H1 (cell line): ENCODE data around the gene POLR2A. TPM values are rescaled to one million over a fixed set of nuclear protein-coding genes. Genes with fewer than 3 reads are reported as not detected.

Experiments used
- CTCF ChIA-PET: fragments of 300-600 bp; sonication (Branson Sonifier 250); formaldehyde crosslinking; loops from one replicate; lab custom pipeline; 2021; ENCODE audit not compliant: partially characterized antibody; lab: Charles Lee
- POLR2A ChIA-PET: fragments of 300-600 bp; sonication (Branson Sonifier 250); formaldehyde crosslinking; loops from one replicate; lab custom pipeline; 2021; ENCODE audit warnings: inconsistent platforms; ENCODE audit not compliant: partially characterized antibody; lab: Charles Lee
- DNase-seq, 2 experiments: peaks; one replicate each; pipeline versions ENCODE4 v3.0.0 to v3.0.0-alpha.2; 2010 to 2022; ENCODE audit warnings: low spot score in 2 of 2, low read depth in 1 of 2, mixed read lengths in 1 of 2
- FAIRE-seq: peaks from 2 replicates; lab custom pipeline; 2011; peaks lifted over from hg19 to GRCh38; lab: Jason Lieb, UNC
- H2AFZ ChIP-seq: 2 replicates; pipeline ENCODE4 v1.8.1; 2012; ENCODE audit warnings: low read length, inconsistent platforms
- H2AK5ac ChIP-seq: 2 replicates; pipeline ENCODE4 v1.6.1; 2013; ENCODE audit warnings: low read depth, low read length
- H2BK120ac ChIP-seq: replicated peaks from 2 replicates; pipeline ENCODE3; 2013; ENCODE audit warnings: low read depth, low read length, inconsistent platforms
- H2BK12ac ChIP-seq: 2 replicates; pipeline ENCODE4 v1.6.1; 2013; ENCODE audit warnings: low read depth, low read length
- H2BK15ac ChIP-seq: 2 replicates; pipeline ENCODE4 v1.6.1; 2013; ENCODE audit warnings: low read length
- H2BK20ac ChIP-seq: 2 replicates; pipeline ENCODE4 v1.6.1; 2013; ENCODE audit warnings: low read length
- H2BK5ac ChIP-seq: 2 replicates; pipeline ENCODE4 v1.6.1; 2013; ENCODE audit warnings: low read depth, low read length
- H3K14ac ChIP-seq: 2 replicates; pipeline ENCODE4 v1.6.1; 2013; ENCODE audit warnings: inconsistent platforms; ENCODE audit not compliant: insufficient read length
- H3K18ac ChIP-seq: 2 replicates; pipeline ENCODE4 v1.6.1; 2013; ENCODE audit warnings: low read length; ENCODE audit errors: extremely low read depth
- H3K23ac ChIP-seq: 2 replicates; pipeline ENCODE4 v1.6.1; 2013; ENCODE audit warnings: inconsistent platforms; ENCODE audit not compliant: insufficient read length
- H3K23me2 ChIP-seq: 2 replicates; pipeline ENCODE4 v1.6.1; 2013; ENCODE audit warnings: low read depth, low read length
- H3K27ac ChIP-seq: 2 replicates; pipeline ENCODE4 v1.6.1; 2011; ENCODE audit warnings: low read depth, low read length, inconsistent platforms
- H3K27me3 ChIP-seq, 4 experiments: replicated peaks in 1 of 4; 1 replicate in 1 of 4; 2 replicates in 3 of 4; pipeline versions ENCODE4 v1.6.1 to v1.8.1; 2011 to 2013; ENCODE audit warnings: low read length in 3 of 4, mild to moderate bottlenecking in 3 of 4, inconsistent platforms in 2 of 4, mixed read lengths in 2 of 4, moderate library complexity in 1 of 4; ENCODE audit not compliant: control insufficient read depth in 3 of 4, insufficient read depth in 3 of 4; ENCODE audit errors: extremely low read depth in 1 of 4
- H3K36me3 ChIP-seq, 4 experiments: 2 replicates each; pipeline versions ENCODE4 v1.6.1 to v1.8.1; 2011 to 2013; ENCODE audit warnings: mild to moderate bottlenecking in 4 of 4, low read length in 3 of 4, moderate library complexity in 2 of 4, control low read depth in 1 of 4, inconsistent platforms in 1 of 4; ENCODE audit not compliant: insufficient read depth in 4 of 4, control insufficient read depth in 2 of 4
- H3K4ac ChIP-seq: replicated peaks from 2 replicates; pipeline ENCODE3; 2013; ENCODE audit warnings: low read length, low read depth, mixed read lengths, inconsistent platforms; ENCODE audit not compliant: insufficient read length
- H3K4me1 ChIP-seq, 4 experiments: replicated peaks in 1 of 4; 1 replicate in 1 of 4; 2 replicates in 3 of 4; pipeline versions ENCODE4 v1.6.1 to v1.8.1; 2011 to 2013; ENCODE audit warnings: low read length in 3 of 4, inconsistent platforms in 2 of 4, mixed read lengths in 1 of 4; ENCODE audit not compliant: insufficient read depth in 4 of 4, control insufficient read depth in 3 of 4
- H3K4me2 ChIP-seq, 2 experiments: 2 replicates each; pipeline versions ENCODE4 v1.6.1 to v1.8.1; 2011 to 2013; ENCODE audit warnings: low read depth in 2 of 2, low read length in 2 of 2, control low read depth in 1 of 2, inconsistent platforms in 1 of 2, mild to moderate bottlenecking in 1 of 2; ENCODE audit not compliant: insufficient read depth in 1 of 2
- H3K4me3 ChIP-seq, 4 experiments: fragments of 200-600, 300-600 bp in 1 of 4; sonication (generic), shearing (Covaris generic), sonication (Bioruptor Twin) in 1 of 4; 2 replicates each; pipeline versions ENCODE4 v1.5.1 to v1.8.1; 2011 to 2016; ENCODE audit warnings: low read length in 4 of 4, low read depth in 3 of 4, control low read depth in 2 of 4, inconsistent platforms in 2 of 4, mild to moderate bottlenecking in 2 of 4, mixed read lengths in 1 of 4, moderate library complexity in 1 of 4; ENCODE audit not compliant: insufficient read depth in 2 of 4; ENCODE audit errors: extremely low read depth in 1 of 4
- H3K56ac ChIP-seq: replicated peaks from 2 replicates; pipeline ENCODE3; 2013; ENCODE audit warnings: low read depth, mild to moderate bottlenecking, mixed read lengths, low read length, inconsistent platforms; ENCODE audit not compliant: insufficient read length
- H3K79me1 ChIP-seq: 2 replicates; pipeline ENCODE4 v1.6.1; 2013; ENCODE audit warnings: low read depth, low read length, control low read depth
- H3K79me2 ChIP-seq, 2 experiments: 2 replicates each; pipeline versions ENCODE4 v1.6.1 to v1.8.1; 2012 to 2013; ENCODE audit warnings: low read length in 2 of 2, mild to moderate bottlenecking in 2 of 2, inconsistent platforms in 1 of 2; ENCODE audit not compliant: insufficient read depth in 2 of 2, control insufficient read depth in 1 of 2
- H3K9ac ChIP-seq, 4 experiments: replicated peaks in 1 of 4; 1 replicate in 1 of 4; 2 replicates in 3 of 4; pipeline versions ENCODE4 v1.6.1 to v1.8.1; 2011 to 2013; ENCODE audit warnings: low read depth in 3 of 4, low read length in 3 of 4, control low read depth in 2 of 4, mild to moderate bottlenecking in 2 of 4, moderate library complexity in 2 of 4, inconsistent platforms in 1 of 4; ENCODE audit errors: extremely low read depth in 1 of 4
- H3K9me3 ChIP-seq, 2 experiments: 2 replicates each; pipeline versions ENCODE4 v1.6.1 to v1.8.1; 2012 to 2013; ENCODE audit warnings: mild to moderate bottlenecking in 2 of 2, moderate library complexity in 2 of 2, control low read depth in 1 of 2, inconsistent platforms in 1 of 2, low read depth in 1 of 2, low read length in 1 of 2, mixed read lengths in 1 of 2; ENCODE audit not compliant: insufficient read depth in 2 of 2
- H4K20me1 ChIP-seq, 2 experiments: replicated peaks in 1 of 2; 2 replicates each; pipeline versions ENCODE3 to v1.8.1; 2011 to 2013; ENCODE audit warnings: inconsistent platforms in 2 of 2, low read length in 2 of 2, mild to moderate bottlenecking in 1 of 2; ENCODE audit not compliant: insufficient read depth in 2 of 2, control insufficient read depth in 1 of 2
- H4K5ac ChIP-seq: 2 replicates; pipeline ENCODE4 v1.6.1; 2013; ENCODE audit warnings: low read length, low read depth, mixed read lengths, inconsistent platforms; ENCODE audit not compliant: insufficient read length
- H4K8ac ChIP-seq: 2 replicates; pipeline ENCODE4 v1.8.0; 2013; ENCODE audit warnings: mild to moderate bottlenecking, moderate library complexity, low read length, inconsistent platforms; ENCODE audit not compliant: insufficient read depth; ENCODE audit errors: extremely low read depth
- H4K91ac ChIP-seq: replicated peaks from 2 replicates; pipeline ENCODE3; 2013; ENCODE audit warnings: low read length, mixed read lengths, inconsistent platforms; ENCODE audit not compliant: insufficient read length
- BCL11A ChIP-seq, 2 experiments: IDR thresholded peaks; one replicate each; pipeline ENCODE4 v1.6.1; 2011; ENCODE audit warnings: low read depth in 2 of 2, low read length in 2 of 2, mild to moderate bottlenecking in 2 of 2
- CREB1 ChIP-seq: IDR thresholded peaks from 2 replicates; pipeline ENCODE4 v1.6.1; 2012; ENCODE audit warnings: inconsistent platforms
- KDM4A ChIP-seq: IDR thresholded peaks from one replicate; pipeline ENCODE4 v1.7.1; 2012; ENCODE audit warnings: low read depth, mild to moderate bottlenecking, moderate library complexity, low read length, inconsistent platforms; ENCODE audit not compliant: severe bottlenecking
- POLR2A ChIP-seq, 2 experiments: IDR thresholded peaks; 1 replicate in 1 of 2; 2 replicates in 1 of 2; pipeline ENCODE4 v1.6.1; 2011; ENCODE audit warnings: low read depth in 2 of 2, low read length in 2 of 2, mild to moderate bottlenecking in 2 of 2; ENCODE audit errors: control extremely low read depth in 1 of 2
- POU5F1 ChIP-seq: IDR thresholded peaks from 2 replicates; pipeline ENCODE4 v1.6.1; 2011; ENCODE audit warnings: low read depth, mild to moderate bottlenecking, low read length, moderate library complexity
- SIN3A ChIP-seq, 2 experiments: IDR thresholded peaks in 1 of 2; conservative IDR thresholded peaks in 1 of 2; 2 replicates each; pipeline ENCODE4 v1.6.1; 2011 to 2012; ENCODE audit warnings: low read length in 2 of 2, improper control_type of control experiment in 1 of 2, low read depth in 1 of 2, mild to moderate bottlenecking in 1 of 2
- SP2 ChIP-seq: IDR thresholded peaks from 2 replicates; pipeline ENCODE4 v1.6.1; 2012; ENCODE audit warnings: mild to moderate bottlenecking, low read length, inconsistent platforms
- WGBS, 2 experiments: shearing (Covaris generic) in 1 of 2; methylation state at CpG; one replicate each; pipeline versions ENCODE4 v1.1.6 to v1.1.7; 2013 to 2015; ENCODE audit warnings: low lambda C conversion rate in 2 of 2, mixed read lengths in 2 of 2, inconsistent platforms in 1 of 2, low coverage in 1 of 2, missing lambda C conversion rate in 1 of 2; ENCODE audit not compliant: insufficient replicate concordance in 2 of 2, insufficient coverage in 1 of 2, insufficient read length in 1 of 2; ENCODE audit errors: extremely low coverage in 1 of 2, missing lambda C conversion rate in 1 of 2; 5-methylcytosine and 5-hydroxymethylcytosine counted together
- polyA plus RNA-seq, 7 experiments: library from polyadenylated mRNA; depleted of rRNA in 3 of 7; stranded (reverse) in 5 of 7; unstranded in 2 of 7; fragments of >200 nt in 5 of 7; fragments of 200-250 nt in 2 of 7; gene quantifications; 1 replicate in 5 of 7; 2 replicates in 1 of 7; 4 replicates in 1 of 7; pipeline versions ENCODE4 v1.2.1 to v1.2.3, GENCODE V29; 2011 to 2013; ENCODE audit warnings: missing spikeins in 2 of 7, mixed read lengths in 2 of 7
- total RNA-seq: library from RNA; stranded (reverse); fragmentation: NEBNext Ultra II Directional; extraction: Animal tissue kit (Norgen Biotek cat#: 25700); gene quantifications from 2 replicates; pipeline ENCODE4 v1.2.1, GENCODE V29; 2021

POLR2A gene
- total and polyA plus RNA-seq, 2 of the 8 experiments (the other 6 are each of a cell fraction or from before 2014, with no cell fraction given): 26.8 to 150 TPM

GRCh38 chr17:7541074-7541621 is 57.0 kb downstream of the POLR2A start:
- POLR2A ChIA-PET: interaction anchor here (0.7 to 1.0 kb wide), 2 partner anchors 16 to 57 kb away, joined by 3 to 4 read pairs; partner anchors contain the start of gene POLR2A
- FAIRE-seq: no peak

More at GRCh38 chr17:7541074-7541621, 57.0 kb downstream of the POLR2A start:
- H3K4ac ChIP-seq: no peak overlapping the region
- no peaks in the 10 kb centered on the region for H4K20me1 ChIP-seq
- H4K8ac ChIP-seq: no peak overlapping the region
- H3K9ac ChIP-seq: no peak overlapping the region
- no peak overlapping the region for H2BK5ac ChIP-seq
- no peak overlapping the region for H2BK15ac ChIP-seq
- H3K23me2 ChIP-seq: no peaks in the 10 kb centered on the region
- TF ChIP-seq SP2 (no peak), CREB1 (no peak), KDM4A (no peak), BCL11A (IDR thresholded peaks at IDR 0.05; ENCODE audit: low read depth in 2 of 2, low read length in 2 of 2) (no peak), POU5F1 (no peak), POLR2A (IDR thresholded peaks at IDR 0.05; ENCODE audit: control extremely low read depth in 1 of 2, low read depth in 2 of 2, low read length in 2 of 2) (no peak), SIN3A (conservative IDR thresholded peaks at IDR 0.05 in 1 of 2, IDR thresholded peaks at IDR 0.05 in 1 of 2; ENCODE audit: low read depth in 1 of 2, low read length in 2 of 2) (no peak)
- no peak overlapping the region for H4K91ac ChIP-seq
- peaks cover 0 to 4% of the 10 kb centered on the region in 2 experiments; a peak in 1 of 4 replicates for H3K9me3 ChIP-seq
- H3K4me1 ChIP-seq: no peaks in the 10 kb centered on the region
- no peak overlapping the region for H3K4me3 ChIP-seq
- no peak overlapping the region for H2BK20ac ChIP-seq
- H3K14ac ChIP-seq: no peak overlapping the region
- no peak overlapping the region for H2BK12ac ChIP-seq
- H4K5ac ChIP-seq: no peak overlapping the region
- H3K18ac ChIP-seq: no peak overlapping the region
- no peaks in the 10 kb centered on the region for H3K27me3 ChIP-seq
- 91% methylated on average over 9 of the region's 9 CpGs; no CpG with 5 or more reads in 1 of the 2 experiments for WGBS, 2 experiments
- no peak overlapping the region for H2BK120ac ChIP-seq
- no peaks in the 10 kb centered on the region for H3K79me2 ChIP-seq
- H2AK5ac ChIP-seq: no peak overlapping the region
- no peak overlapping the region for H3K56ac ChIP-seq
- no peaks in the 10 kb centered on the region for H3K36me3 ChIP-seq
- CTCF ChIA-PET: interaction anchor here (0.6 to 3.8 kb wide), 9 partner anchors 10 to 145 kb away, joined by 3 to 14 read pairs (median 3); partner anchors contain the start of gene SOX15
- no peaks in the 10 kb centered on the region for H3K79me1 ChIP-seq
- no peak overlapping the region for H3K23ac ChIP-seq
- no peak overlapping the region for H3K4me2 ChIP-seq
- no peak overlapping the region for H3K27ac ChIP-seq
- no peak for DNase-seq
- no peak overlapping the region for H2AFZ ChIP-seq
